ENCODE measurements around the gene CELSR1.

Gene CELSR1

DNA sequence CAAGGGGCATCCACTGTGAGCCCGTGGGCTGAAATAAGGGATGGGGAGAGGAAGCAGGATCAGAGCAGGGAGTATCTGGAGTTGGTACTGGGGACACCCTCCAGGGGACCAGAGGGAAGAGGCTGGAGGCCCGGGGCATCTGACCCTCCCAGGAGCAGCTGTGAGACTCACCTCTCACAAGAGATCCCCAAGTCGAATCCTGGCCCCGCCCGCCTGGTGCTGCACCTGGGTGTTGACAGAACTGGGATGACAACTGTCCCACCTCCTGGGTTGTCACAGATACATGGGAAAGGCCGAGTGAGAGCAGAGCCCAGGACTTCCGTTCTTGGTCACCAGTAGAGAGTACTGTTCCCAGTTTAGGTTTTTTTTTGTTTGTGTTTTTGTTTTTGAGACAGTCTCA, 78.9 kb downstream of the CELSR1 start:
- H2BK15ac ChIP-seq (replicated peaks; ENCODE audit: low read depth) = no peak overlapping the region
- no peaks in the 10 kb centered on the region for H3K4me1 ChIP-seq (ENCODE audit: control insufficient read depth, low read depth, low read length)
- no peak overlapping the region for H3K27ac ChIP-seq (ENCODE audit: low read depth, low read length)
- no peak overlapping the region for H4K5ac ChIP-seq (ENCODE audit: low read length)
- no CpG with 5 or more reads among the region's 7 CpGs for WGBS (ENCODE audit: extremely low coverage, insufficient coverage, low lambda C conversion rate)
- no peak overlapping the region for H3K56ac ChIP-seq (ENCODE audit: low read length)
- H3K27me3 ChIP-seq (ENCODE audit: insufficient read depth, low read length, poor library complexity) = no peaks in the 10 kb centered on the region
- no peak overlapping the region for H4K8ac ChIP-seq (ENCODE audit: low read depth, low read length)
- no peak overlapping the region for H3K9ac ChIP-seq (ENCODE audit: low read length)
- no peak overlapping the region for H3K23ac ChIP-seq (ENCODE audit: low read length)
- no peak for DNase-seq
- H2BK5ac ChIP-seq (ENCODE audit: low read length) = no peak overlapping the region
- H3K79me1 ChIP-seq (ENCODE audit: low read length) = no peaks in the 10 kb centered on the region
- H3K36me3 ChIP-seq (ENCODE audit: control insufficient read depth, insufficient read depth, low read length) = no peaks in the 10 kb centered on the region
- no peak overlapping the region for H2BK120ac ChIP-seq (ENCODE audit: low read depth, low read length)
- no peak overlapping the region for H2AK5ac ChIP-seq (ENCODE audit: low read length)
- no peak overlapping the region for H3K4ac ChIP-seq (ENCODE audit: low read depth, low read length)
- no peak overlapping the region for H3K4me3 ChIP-seq (ENCODE audit: low read length)
- H3K79me2 ChIP-seq (ENCODE audit: control insufficient read depth, insufficient read depth, low read length) = no peaks in the 10 kb centered on the region
- no peak overlapping the region for H3K18ac ChIP-seq (ENCODE audit: low read length)
- no peak overlapping the region for H3K4me2 ChIP-seq (ENCODE audit: low read length)

DNA sequence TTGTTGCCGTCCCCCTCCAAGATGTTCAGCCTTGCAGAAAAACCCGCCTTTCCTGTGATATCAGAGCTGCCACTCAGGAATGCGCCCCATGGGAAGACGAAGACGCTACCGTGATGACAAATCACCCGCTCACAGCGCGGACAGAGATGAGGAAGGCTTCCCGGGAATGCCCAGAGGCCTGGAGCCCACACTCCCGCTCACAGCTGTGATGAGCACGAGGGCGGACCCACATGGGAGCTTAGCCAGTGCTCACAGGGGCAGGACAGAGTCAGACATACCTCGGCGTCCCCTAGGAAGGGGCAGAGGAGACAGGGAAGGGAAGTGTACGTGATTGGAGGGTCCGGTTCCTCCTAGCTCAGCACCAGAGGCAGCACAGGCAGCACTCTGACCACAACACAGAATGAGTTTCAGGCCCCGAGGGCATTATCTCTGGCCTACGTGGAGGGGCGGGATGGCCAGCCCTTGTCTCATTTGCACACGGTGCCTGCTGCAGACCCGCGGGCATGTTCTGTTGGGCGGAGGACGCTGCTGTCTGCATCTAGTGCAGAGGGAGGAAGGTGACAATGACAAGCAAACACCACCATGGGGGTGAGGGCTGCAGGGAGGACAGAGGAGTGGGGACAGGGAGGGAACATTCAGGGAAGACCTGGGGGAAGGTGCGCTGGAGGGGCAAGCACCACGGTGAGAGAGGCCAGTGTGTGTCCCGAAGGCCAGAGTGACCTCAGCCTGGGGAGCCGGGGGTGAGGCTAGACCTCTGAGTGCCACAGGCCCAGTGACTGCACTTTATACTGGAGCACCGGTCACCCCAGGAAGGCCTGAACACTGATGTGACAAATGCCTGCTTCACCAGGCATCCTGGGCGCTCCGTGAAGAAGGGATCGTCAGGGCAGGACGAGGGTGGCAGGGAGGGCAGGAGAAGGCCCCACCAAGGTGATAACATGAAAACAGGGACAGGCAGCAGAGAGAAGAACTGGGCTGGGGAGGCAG, 79.6 kb downstream of the CELSR1 start:
- Histone ChIP-seq H3K27me3 (ENCODE audit: insufficient read depth, low read length, poor library complexity) (no peaks in the 10 kb centered on the region), H3K4me3 (ENCODE audit: low read length) (no peak overlapping the region), H4K5ac (ENCODE audit: low read length) (no peak overlapping the region), H3K36me3 (ENCODE audit: control insufficient read depth, insufficient read depth, low read length) (no peaks in the 10 kb centered on the region), H4K8ac (ENCODE audit: low read depth, low read length) (no peak overlapping the region), H3K56ac (ENCODE audit: low read length) (no peak overlapping the region), H3K4ac (ENCODE audit: low read depth, low read length) (no peak overlapping the region), H2AK5ac (ENCODE audit: low read length) (no peak overlapping the region), H2BK15ac (replicated peaks; ENCODE audit: low read depth) (no peak overlapping the region), H3K79me2 (ENCODE audit: control insufficient read depth, insufficient read depth, low read length) (no peaks in the 10 kb centered on the region), H2BK5ac (ENCODE audit: low read length) (no peak overlapping the region), H3K4me1 (ENCODE audit: control insufficient read depth, low read depth, low read length) (no peaks in the 10 kb centered on the region), H3K27ac (ENCODE audit: low read depth, low read length) (no peak overlapping the region), H3K23ac (ENCODE audit: low read length) (peak overlapping the region; percentile 32), H3K4me2 (ENCODE audit: low read length) (no peak overlapping the region), H2BK120ac (ENCODE audit: low read depth, low read length) (no peak overlapping the region), H3K9ac (ENCODE audit: low read length) (no peak overlapping the region), H3K18ac (ENCODE audit: low read length) (no peak overlapping the region), H3K79me1 (ENCODE audit: low read length) (no peaks in the 10 kb centered on the region)
- no CpG with 5 or more reads among the region's 34 CpGs for WGBS (ENCODE audit: extremely low coverage, insufficient coverage, low lambda C conversion rate)
- DNase-seq = peak; percentile 32

DNA sequence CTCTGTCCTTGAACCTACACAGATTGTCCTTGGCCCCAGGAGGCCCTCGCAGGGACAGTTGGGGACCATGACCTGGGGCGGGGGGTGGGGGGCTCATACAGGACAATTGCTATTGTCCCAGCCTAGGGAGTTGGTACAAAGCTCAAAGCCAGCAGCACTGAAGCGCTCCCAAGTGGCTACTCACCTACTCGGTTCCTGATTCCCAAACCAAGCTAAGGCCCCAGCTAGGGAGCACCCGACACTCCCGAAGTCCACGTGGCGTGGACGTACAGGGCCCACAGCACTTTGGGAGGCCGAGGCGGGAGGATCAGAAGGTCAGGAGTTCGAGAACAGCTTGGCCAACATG, 80.6 kb downstream of the CELSR1 start:
- no peak for DNase-seq
- WGBS (ENCODE audit: extremely low coverage, insufficient coverage, low lambda C conversion rate) = no CpG with 5 or more reads among the region's 12 CpGs
- H3K27ac ChIP-seq (ENCODE audit: low read depth, low read length) = no peak overlapping the region

DNA sequence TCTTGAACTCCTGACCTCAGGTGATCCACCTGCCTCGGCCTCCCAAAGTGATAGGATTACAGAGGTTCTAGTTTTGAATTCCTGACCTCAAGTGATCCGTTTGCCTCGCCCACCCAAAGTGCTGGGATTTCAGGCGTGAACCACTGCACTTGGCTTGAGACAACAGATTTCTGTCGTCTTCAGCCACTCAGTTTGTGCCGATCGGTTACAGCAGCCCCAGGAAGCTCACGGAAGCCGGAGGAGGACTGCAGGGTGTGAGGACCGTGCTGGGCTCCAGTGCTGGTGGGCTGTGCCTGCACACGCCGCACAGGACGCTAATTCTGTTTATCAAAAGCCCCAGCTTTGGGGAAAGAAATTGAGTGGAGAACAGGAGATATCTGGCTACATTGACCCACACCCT, 82.0 kb downstream of the CELSR1 start:
- Histone ChIP-seq H3K4ac (ENCODE audit: low read depth, low read length) (no peak overlapping the region), H2BK5ac (ENCODE audit: low read length) (no peak overlapping the region), H3K23ac (ENCODE audit: low read length) (no peak overlapping the region), H2BK15ac (replicated peaks; ENCODE audit: low read depth) (no peak overlapping the region), H3K79me2 (ENCODE audit: control insufficient read depth, insufficient read depth, low read length) (no peaks in the 10 kb centered on the region), H3K36me3 (ENCODE audit: control insufficient read depth, insufficient read depth, low read length) (no peaks in the 10 kb centered on the region), H3K4me1 (ENCODE audit: control insufficient read depth, low read depth, low read length) (no peaks in the 10 kb centered on the region), H2AK5ac (ENCODE audit: low read length) (no peak overlapping the region), H4K8ac (ENCODE audit: low read depth, low read length) (no peak overlapping the region), H3K27ac (ENCODE audit: low read depth, low read length) (no peak overlapping the region), H3K4me2 (ENCODE audit: low read length) (no peak overlapping the region), H3K9ac (ENCODE audit: low read length) (no peak overlapping the region), H3K79me1 (ENCODE audit: low read length) (no peaks in the 10 kb centered on the region), H3K56ac (ENCODE audit: low read length) (no peak overlapping the region), H3K4me3 (ENCODE audit: low read length) (no peak overlapping the region), H3K27me3 (ENCODE audit: insufficient read depth, low read length, poor library complexity) (no peaks in the 10 kb centered on the region), H2BK120ac (ENCODE audit: low read depth, low read length) (no peak overlapping the region), H4K5ac (ENCODE audit: low read length) (no peak overlapping the region), H3K18ac (ENCODE audit: low read length) (no peak overlapping the region)
- DNase-seq = no peak
- no CpG with 5 or more reads among the region's 13 CpGs for WGBS (ENCODE audit: extremely low coverage, insufficient coverage, low lambda C conversion rate)

More for the DNA sequence above, 80.6 kb downstream of the CELSR1 start:
- no peak overlapping the region for H2BK120ac ChIP-seq (ENCODE audit: low read depth, low read length)
- no peak overlapping the region for H2BK15ac ChIP-seq (replicated peaks; ENCODE audit: low read depth)
- no peak overlapping the region for H3K4me2 ChIP-seq (ENCODE audit: low read length)
- no peak overlapping the region for H2BK5ac ChIP-seq (ENCODE audit: low read length)
- H4K5ac ChIP-seq (ENCODE audit: low read length) = no peak overlapping the region
- H3K79me2 ChIP-seq (ENCODE audit: control insufficient read depth, insufficient read depth, low read length) = no peaks in the 10 kb centered on the region
- H3K23ac ChIP-seq (ENCODE audit: low read length) = no peak overlapping the region
- H3K4me1 ChIP-seq (ENCODE audit: control insufficient read depth, low read depth, low read length) = no peaks in the 10 kb centered on the region
- no peak overlapping the region for H3K18ac ChIP-seq (ENCODE audit: low read length)
- H4K8ac ChIP-seq (ENCODE audit: low read depth, low read length) = no peak overlapping the region
- H3K9ac ChIP-seq (ENCODE audit: low read length) = no peak overlapping the region
- H3K79me1 ChIP-seq (ENCODE audit: low read length) = no peaks in the 10 kb centered on the region
- no peak overlapping the region for H3K56ac ChIP-seq (ENCODE audit: low read length)
- H3K36me3 ChIP-seq (ENCODE audit: control insufficient read depth, insufficient read depth, low read length) = no peaks in the 10 kb centered on the region
- no peaks in the 10 kb centered on the region for H3K27me3 ChIP-seq (ENCODE audit: insufficient read depth, low read length, poor library complexity)
- H2AK5ac ChIP-seq (ENCODE audit: low read length) = no peak overlapping the region
- H3K4ac ChIP-seq (ENCODE audit: low read depth, low read length) = no peak overlapping the region
- no peak overlapping the region for H3K4me3 ChIP-seq (ENCODE audit: low read length)

DNA sequence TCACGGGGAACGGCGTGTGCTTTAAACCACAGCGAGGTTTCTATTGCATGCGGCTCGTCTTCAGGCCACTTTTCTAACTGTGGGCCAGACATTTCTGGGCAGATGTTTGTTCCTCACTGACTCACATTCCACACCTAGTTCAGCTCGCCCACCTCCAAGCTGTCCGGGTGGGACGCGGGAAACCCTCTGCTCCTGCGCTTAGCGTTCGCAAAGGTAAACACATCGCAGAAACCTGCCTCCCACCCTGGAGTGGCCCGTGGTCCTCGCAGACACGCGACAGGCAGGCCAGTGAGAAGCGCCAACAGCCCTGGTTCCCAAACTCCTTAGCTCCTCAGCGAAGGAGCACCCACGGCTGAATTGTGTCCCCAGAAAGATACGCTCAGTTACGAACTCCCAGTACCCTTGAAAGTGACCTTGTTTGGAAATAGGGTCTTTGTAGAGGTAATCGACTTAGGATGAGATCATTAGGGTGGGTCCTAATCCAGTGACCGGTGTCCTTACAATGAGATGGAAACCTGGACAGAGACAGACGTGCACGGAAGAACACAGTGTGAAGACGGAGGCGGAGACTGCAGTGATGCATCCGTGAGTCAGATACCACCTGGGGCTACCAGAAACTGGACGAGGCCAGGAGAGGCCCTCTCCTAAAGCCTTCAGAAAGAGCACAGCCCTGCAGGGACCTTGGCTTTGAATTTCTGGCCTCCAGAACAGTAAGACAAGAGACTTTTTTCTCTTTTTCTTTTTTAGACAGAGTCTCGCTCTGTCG, 82.7 kb downstream of the CELSR1 start:
- Histone ChIP-seq H3K56ac (ENCODE audit: low read length) (no peak overlapping the region), H3K4me3 (ENCODE audit: low read length) (no peak overlapping the region), H2BK15ac (replicated peaks; ENCODE audit: low read depth) (no peak overlapping the region), H3K79me2 (ENCODE audit: control insufficient read depth, insufficient read depth, low read length) (no peaks in the 10 kb centered on the region), H4K8ac (ENCODE audit: low read depth, low read length) (no peak overlapping the region), H3K36me3 (ENCODE audit: control insufficient read depth, insufficient read depth, low read length) (no peaks in the 10 kb centered on the region), H3K27me3 (ENCODE audit: insufficient read depth, low read length, poor library complexity) (no peaks in the 10 kb centered on the region), H3K79me1 (ENCODE audit: low read length) (no peaks in the 10 kb centered on the region), H2BK120ac (ENCODE audit: low read depth, low read length) (no peak overlapping the region), H3K18ac (ENCODE audit: low read length) (no peak overlapping the region), H2AK5ac (ENCODE audit: low read length) (no peak overlapping the region), H3K27ac (ENCODE audit: low read depth, low read length) (no peak overlapping the region), H3K4me1 (ENCODE audit: control insufficient read depth, low read depth, low read length) (no peaks in the 10 kb centered on the region), H3K9ac (ENCODE audit: low read length) (no peak overlapping the region), H3K4me2 (ENCODE audit: low read length) (no peak overlapping the region), H2BK5ac (ENCODE audit: low read length) (no peak overlapping the region), H3K23ac (ENCODE audit: low read length) (no peak overlapping the region), H3K4ac (ENCODE audit: low read depth, low read length) (no peak overlapping the region), H4K5ac (ENCODE audit: low read length) (no peak overlapping the region)
- WGBS (ENCODE audit: extremely low coverage, insufficient coverage, low lambda C conversion rate) = no CpG with 5 or more reads among the region's 33 CpGs
- DNase-seq = no peak

Measured in mesendoderm (in vitro differentiated cells).